Measurements from ENCODE around the gene GLIS1. TPM values are rescaled to one million over a fixed set of nuclear protein-coding genes. Genes with fewer than 3 reads are reported as not detected.

The GLIS1 gene
- total RNA-seq, 1 donor from 2014 or later = not detected

DNA sequence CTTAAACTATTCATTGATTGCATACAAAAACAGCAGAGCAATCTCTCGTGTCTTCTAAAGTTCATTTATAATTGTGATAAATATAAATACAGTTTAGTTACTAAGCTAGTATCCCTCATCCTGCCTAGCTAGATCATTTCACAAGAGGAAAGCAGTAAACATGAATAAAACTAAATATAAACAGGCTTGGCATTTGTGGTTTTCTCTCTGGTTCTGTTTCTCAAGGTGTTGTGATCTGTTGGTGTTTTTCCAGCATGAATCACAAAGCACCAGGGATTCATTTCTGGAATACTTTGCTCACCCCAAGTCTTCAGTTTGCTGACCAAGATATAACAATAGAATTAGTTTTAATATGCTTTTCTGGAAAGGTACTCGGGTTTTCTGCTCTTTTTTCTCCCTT lies 32.7 kb upstream of the GLIS1 start:
- no peak for DNase-seq
- Mint-ChIP-seq H3K27ac (no peak overlapping the region), H3K9me3 (no peaks in the 10 kb centered on the region), H3K4me1 (peaks cover 4% of the 10 kb centered on the region), H3K4me3 (no peak overlapping the region), H3K27me3 (no peaks in the 10 kb centered on the region), H3K36me3 (ENCODE audit: low read depth) (peaks cover 56% of the 10 kb centered on the region)
- POLR2A ChIA-PET = no interaction called here
- TF ChIP-seq, protein P1, sequence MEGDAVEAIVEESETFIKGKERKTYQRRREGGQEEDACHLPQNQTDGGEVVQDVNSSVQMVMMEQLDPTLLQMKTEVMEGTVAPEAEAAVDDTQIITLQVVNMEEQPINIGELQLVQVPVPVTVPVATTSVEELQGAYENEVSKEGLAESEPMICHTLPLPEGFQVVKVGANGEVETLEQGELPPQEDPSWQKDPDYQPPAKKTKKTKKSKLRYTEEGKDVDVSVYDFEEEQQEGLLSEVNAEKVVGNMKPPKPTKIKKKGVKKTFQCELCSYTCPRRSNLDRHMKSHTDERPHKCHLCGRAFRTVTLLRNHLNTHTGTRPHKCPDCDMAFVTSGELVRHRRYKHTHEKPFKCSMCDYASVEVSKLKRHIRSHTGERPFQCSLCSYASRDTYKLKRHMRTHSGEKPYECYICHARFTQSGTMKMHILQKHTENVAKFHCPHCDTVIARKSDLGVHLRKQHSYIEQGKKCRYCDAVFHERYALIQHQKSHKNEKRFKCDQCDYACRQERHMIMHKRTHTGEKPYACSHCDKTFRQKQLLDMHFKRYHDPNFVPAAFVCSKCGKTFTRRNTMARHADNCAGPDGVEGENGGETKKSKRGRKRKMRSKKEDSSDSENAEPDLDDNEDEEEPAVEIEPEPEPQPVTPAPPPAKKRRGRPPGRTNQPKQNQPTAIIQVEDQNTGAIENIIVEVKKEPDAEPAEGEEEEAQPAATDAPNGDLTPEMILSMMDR (IDR thresholded peaks at IDR 0.05) = no peak
- intact Hi-C loops (cut with micrococcal nuclease) = no loop called here
- CTCF ChIA-PET = no interaction called here
- no peak for ATAC-seq (ENCODE audit: low read depth)

DNA sequence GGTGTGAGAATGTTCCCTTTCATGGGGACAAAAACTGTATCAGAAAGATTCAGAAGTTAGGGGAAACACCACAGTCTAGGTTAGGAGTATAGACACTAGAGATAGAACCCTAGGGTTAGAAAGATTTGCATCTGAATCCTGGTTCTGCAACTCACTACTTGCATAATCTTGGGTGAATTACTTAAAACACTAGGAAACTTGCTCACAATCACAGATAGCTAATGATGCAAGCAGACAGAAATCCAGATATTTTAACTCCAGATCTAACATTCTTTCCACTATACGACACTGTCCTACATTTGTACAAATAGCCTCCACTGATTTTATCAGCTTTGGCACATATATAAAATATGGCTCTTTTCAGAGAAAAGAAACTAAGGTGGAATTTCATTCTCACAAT lies 30.8 kb upstream of the GLIS1 start:
- CTCF ChIA-PET = no interaction called here
- POLR2A ChIA-PET = no interaction called here
- intact Hi-C loops (cut with micrococcal nuclease) = no loop called here
- Mint-ChIP-seq H3K4me1 (peaks cover 4% of the 10 kb centered on the region), H3K4me3 (no peak overlapping the region), H3K9me3 (no peaks in the 10 kb centered on the region), H3K27me3 (no peaks in the 10 kb centered on the region), H3K27ac (no peak overlapping the region), H3K36me3 (ENCODE audit: low read depth) (peaks cover 65% of the 10 kb centered on the region)
- DNase-seq (no peak), ATAC-seq (ENCODE audit: low read depth) (no peak)
- TF ChIP-seq, protein P1 (IDR thresholded peaks at IDR 0.05) = no peak

DNA sequence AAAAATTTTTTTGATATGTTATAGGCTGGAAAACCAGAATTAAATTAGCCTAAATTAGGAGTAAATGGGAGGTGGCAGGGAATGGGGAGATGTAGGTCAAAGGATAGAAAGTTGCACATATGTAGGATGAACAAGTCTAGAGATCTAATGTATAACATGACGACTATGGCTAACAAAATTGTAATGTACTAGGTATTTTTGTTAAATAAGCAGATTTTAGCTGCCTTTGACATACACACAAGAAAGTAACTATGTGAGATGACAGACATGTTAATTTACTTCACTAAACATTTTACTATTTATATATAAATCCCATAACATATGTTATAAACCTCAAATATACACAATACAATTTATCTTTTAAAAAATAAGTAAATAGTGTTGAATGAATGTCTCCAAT lies 30.2 kb upstream of the GLIS1 start:
- Mint-ChIP-seq H3K27ac (no peak overlapping the region), H3K4me1 (peaks cover 4% of the 10 kb centered on the region), H3K36me3 (ENCODE audit: low read depth) (peaks cover 65% of the 10 kb centered on the region), H3K4me3 (no peak overlapping the region), H3K27me3 (no peaks in the 10 kb centered on the region), H3K9me3 (no peaks in the 10 kb centered on the region)
- TF ChIP-seq, protein P1 (IDR thresholded peaks at IDR 0.05) = no peak
- no peak for DNase-seq
- ATAC-seq (ENCODE audit: low read depth) = no peak
- intact Hi-C loops (cut with micrococcal nuclease) = no loop called here
- POLR2A ChIA-PET = no interaction called here
- CTCF ChIA-PET = no interaction called here

DNA sequence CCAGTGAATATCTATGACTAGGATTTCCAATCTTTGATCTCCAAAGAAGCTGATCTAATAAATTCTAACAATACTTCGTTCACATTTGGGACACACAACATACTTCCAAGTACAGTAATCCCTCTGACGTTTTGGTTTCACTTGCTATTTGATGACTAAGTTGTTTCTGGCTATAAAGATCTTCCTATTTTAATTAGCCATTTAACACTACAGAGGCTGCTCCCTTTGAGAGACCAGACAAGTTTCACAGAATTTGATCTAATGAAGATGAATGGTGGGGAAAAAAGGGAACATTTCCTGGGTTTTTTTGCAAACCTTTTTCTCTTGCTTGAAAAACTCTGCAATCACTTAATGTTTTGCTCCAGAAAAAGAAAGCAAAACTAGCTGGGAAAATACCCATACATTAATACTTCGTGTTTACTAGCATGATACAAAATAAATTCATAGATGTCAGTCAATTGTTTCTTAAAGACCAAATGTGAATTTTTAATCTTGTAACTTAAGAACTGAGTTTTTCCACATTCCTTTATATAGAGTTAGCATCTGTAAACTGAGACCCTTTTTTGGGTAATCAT lies 28.0 kb upstream of the GLIS1 start:
- H3K27ac Mint-ChIP-seq = no peak overlapping the region
- ChIA-PET POLR2A (no interaction called here), CTCF (interaction anchor here (0.8 kb wide), 1 partner anchor 14 kb away, joined by 3 read pairs; no protein-coding TSS in a partner anchor)
- H3K9me3 Mint-ChIP-seq = peaks cover 3% of the 10 kb centered on the region
- H3K36me3 Mint-ChIP-seq (ENCODE audit: low read depth) = peaks cover 56% of the 10 kb centered on the region
- TF ChIP-seq, protein P1 (IDR thresholded peaks at IDR 0.05) = no peak
- H3K4me3 Mint-ChIP-seq = no peak overlapping the region
- ATAC-seq (ENCODE audit: low read depth) (no peak), DNase-seq (no peak)
- intact Hi-C loops (cut with micrococcal nuclease) = no loop called here
- H3K4me1 Mint-ChIP-seq = peaks cover 4% of the 10 kb centered on the region
- H3K27me3 Mint-ChIP-seq = no peaks in the 10 kb centered on the region

DNA sequence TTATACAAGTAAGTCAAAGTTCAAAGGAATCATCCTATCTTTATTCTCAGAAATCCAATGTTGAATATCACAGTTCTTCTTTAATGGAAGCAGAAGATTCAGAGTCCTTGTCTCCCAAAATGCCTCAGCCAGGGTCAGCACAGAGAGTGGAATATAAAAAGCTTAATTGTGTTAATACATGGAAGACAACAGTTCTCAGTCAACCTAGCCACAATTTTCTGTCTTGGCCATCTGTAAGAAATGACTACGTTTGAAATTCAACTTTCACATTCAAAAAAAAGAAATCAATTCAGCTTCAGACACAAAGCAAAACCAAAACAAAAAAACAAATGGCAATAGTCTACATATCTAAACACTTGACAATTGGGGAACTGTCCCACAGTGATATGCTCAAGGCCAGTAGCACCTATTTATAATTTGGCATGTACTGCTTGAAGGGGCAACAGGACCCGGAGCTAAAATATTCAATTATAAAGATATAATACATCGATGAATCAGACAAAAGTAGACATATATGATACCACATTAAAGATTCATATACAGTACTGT lies 27.3 kb upstream of the GLIS1 start:
- Mint-ChIP-seq H3K27ac (no peak overlapping the region), H3K36me3 (ENCODE audit: low read depth) (peaks cover 56% of the 10 kb centered on the region), H3K27me3 (no peaks in the 10 kb centered on the region), H3K4me3 (no peak overlapping the region), H3K9me3 (peaks cover 4% of the 10 kb centered on the region), H3K4me1 (peaks cover 4% of the 10 kb centered on the region)
- ChIA-PET POLR2A (no interaction called here), CTCF (no interaction called here)
- ATAC-seq (ENCODE audit: low read depth) (no peak), DNase-seq (no peak)
- TF ChIP-seq, protein P1 (IDR thresholded peaks at IDR 0.05) = no peak
- intact Hi-C loops (cut with micrococcal nuclease) = no loop called here
